HG02798 (cell line): ENCODE data around the gene CALHM1.
"Not testable (repeated sequence)": the region's sequence is repeated elsewhere in the genome, so short reads cannot be mapped to it uniquely, and the experiment has no call there.

Experiments
- ATAC-seq: cut with Tn5 transposase; IDR thresholded peaks from one replicate; pipeline ENCODE4 v1.9.1; 2021; ENCODE audit warnings: mild to moderate bottlenecking; ENCODE audit not compliant: unreplicated experiment, poor library complexity

The CALHM1 gene

GRCh38 chr10:103487410-103487708 lies 28.7 kb upstream of the CALHM1 start:
- no peak for ATAC-seq

- ATAC-seq: not testable (repeated sequence)
Observed at GRCh38 chr10:103486635-103487409, 28.1 kb upstream of the CALHM1 start.

- ATAC-seq: peak; percentile 62
Observed at GRCh38 chr10:103481974-103482531, 23.4 kb upstream of the CALHM1 start.

GRCh38 chr10:103480521-103480920 lies 21.8 kb upstream of the CALHM1 start:
- no peak for ATAC-seq

GRCh38 chr10:103479135-103479534 lies 20.4 kb upstream of the CALHM1 start, which contains the start of gene CALHM3:
CALHM3 (minus strand) TSS chr10:103479240; CDS start chr10:103479032, 208 bp downstream.
- no peak for ATAC-seq

GRCh38 chr10:103478671-103479070 lies 20.0 kb upstream of the CALHM1 start:
- ATAC-seq: no peak

GRCh38 chr10:103476046-103476768 lies 17.5 kb upstream of the CALHM1 start:
- ATAC-seq: no peak

- ATAC-seq: no peak
Observed at GRCh38 chr10:103475437-103475836, 16.7 kb upstream of the CALHM1 start.

GRCh38 chr10:103474077-103474476 lies 15.4 kb upstream of the CALHM1 start:
- ATAC-seq: no peak

GRCh38 chr10:103473261-103473671 lies 14.6 kb upstream of the CALHM1 start:
- ATAC-seq: no peak

- peak; percentile 28 for ATAC-seq
Observed at GRCh38 chr10:103472005-103472404, 13.3 kb upstream of the CALHM1 start.

GRCh38 chr10:103470761-103471653 lies 12.3 kb upstream of the CALHM1 start:
- ATAC-seq: peak; percentile 78

GRCh38 chr10:103469201-103469600 lies 10.5 kb upstream of the CALHM1 start:
- no peak for ATAC-seq

GRCh38 chr10:103467406-103467805 lies 8.7 kb upstream of the CALHM1 start:
- peak; percentile 30 for ATAC-seq

- ATAC-seq: no peak
Observed at GRCh38 chr10:103466734-103467133, 8.0 kb upstream of the CALHM1 start.

- ATAC-seq: no peak
Observed at GRCh38 chr10:103465411-103466179, 6.9 kb upstream of the CALHM1 start.

- ATAC-seq: no peak
Observed at GRCh38 chr10:103463499-103463898, 4.8 kb upstream of the CALHM1 start.

- ATAC-seq: no peak
Observed at GRCh38 chr10:103459615-103460014, 915 bp upstream of the CALHM1 start.

GRCh38 chr10:103457896-103458583 lies 660 bp downstream of the CALHM1 start:
- ATAC-seq: no peak
